ENCODE results near the gene KLHL35.

DNA sequence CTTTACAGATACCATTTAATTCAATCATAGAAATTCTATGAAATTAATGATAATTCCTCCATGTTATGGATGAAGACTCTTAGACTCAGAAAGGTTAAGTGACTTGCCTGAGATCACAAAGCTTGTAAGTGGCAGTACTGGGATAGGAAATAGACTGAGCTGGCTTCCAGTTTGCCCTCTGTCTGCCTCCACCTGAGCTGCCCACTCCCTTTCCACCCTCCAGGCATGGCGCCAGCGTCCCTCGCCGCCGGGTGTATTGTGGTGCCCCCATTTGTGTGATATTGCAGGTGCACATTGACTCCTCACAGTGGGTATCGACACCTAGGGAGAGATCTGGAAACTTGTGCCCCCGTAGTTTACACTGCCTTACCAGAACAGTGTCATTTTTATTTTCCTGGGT lies 43.1 kb downstream of the KLHL35 start:
- TF ChIP-seq, protein P1, sequence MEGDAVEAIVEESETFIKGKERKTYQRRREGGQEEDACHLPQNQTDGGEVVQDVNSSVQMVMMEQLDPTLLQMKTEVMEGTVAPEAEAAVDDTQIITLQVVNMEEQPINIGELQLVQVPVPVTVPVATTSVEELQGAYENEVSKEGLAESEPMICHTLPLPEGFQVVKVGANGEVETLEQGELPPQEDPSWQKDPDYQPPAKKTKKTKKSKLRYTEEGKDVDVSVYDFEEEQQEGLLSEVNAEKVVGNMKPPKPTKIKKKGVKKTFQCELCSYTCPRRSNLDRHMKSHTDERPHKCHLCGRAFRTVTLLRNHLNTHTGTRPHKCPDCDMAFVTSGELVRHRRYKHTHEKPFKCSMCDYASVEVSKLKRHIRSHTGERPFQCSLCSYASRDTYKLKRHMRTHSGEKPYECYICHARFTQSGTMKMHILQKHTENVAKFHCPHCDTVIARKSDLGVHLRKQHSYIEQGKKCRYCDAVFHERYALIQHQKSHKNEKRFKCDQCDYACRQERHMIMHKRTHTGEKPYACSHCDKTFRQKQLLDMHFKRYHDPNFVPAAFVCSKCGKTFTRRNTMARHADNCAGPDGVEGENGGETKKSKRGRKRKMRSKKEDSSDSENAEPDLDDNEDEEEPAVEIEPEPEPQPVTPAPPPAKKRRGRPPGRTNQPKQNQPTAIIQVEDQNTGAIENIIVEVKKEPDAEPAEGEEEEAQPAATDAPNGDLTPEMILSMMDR (IDR thresholded peaks at IDR 0.05; ENCODE audit: low read depth, low read length), result no peak
- no peak for TF ChIP-seq POLR2A (IDR thresholded peaks at IDR 0.05; ENCODE audit: extremely low read depth, insufficient read length)
